Stimulated activated CD8-positive, alpha-beta memory T cell treated with anti-CD3 and anti-CD28 coated beads, Interleukin-4, amount 100 ng/mL, for 48 hours (primary cell): ENCODE measurements around the gene SHROOM3.

Source experiments
- DNase-seq: peaks from one replicate; pipeline ENCODE4 v3.0.0-alpha.2; 2020

SHROOM3 gene

GRCh38 chr4:76799718-76800117, 364.7 kb downstream of the SHROOM3 start:
- DNase-seq: no peak

GRCh38 chr4:76800902-76801301, 365.9 kb downstream of the SHROOM3 start:
- DNase-seq: no peak

GRCh38 chr4:76801621-76802235, 366.7 kb downstream of the SHROOM3 start:
- DNase-seq: no peak

GRCh38 chr4:76802236-76803021, 367.4 kb downstream of the SHROOM3 start:
- no peak for DNase-seq

GRCh38 chr4:76803522-76803921, 368.5 kb downstream of the SHROOM3 start:
- no peak for DNase-seq

- no peak for DNase-seq
These were observed 369.1 kb downstream of the SHROOM3 start for GRCh38 chr4:76804096-76804495.

GRCh38 chr4:76806346-76806745, 371.3 kb downstream of the SHROOM3 start:
- DNase-seq: no peak

- DNase-seq: no peak
These were observed 371.7 kb downstream of the SHROOM3 start for GRCh38 chr4:76806757-76807156.

GRCh38 chr4:76809594-76810305, 374.7 kb downstream of the SHROOM3 start:
- DNase-seq: no peak

- no peak for DNase-seq
These were observed 376.8 kb downstream of the SHROOM3 start for GRCh38 chr4:76811604-76812412.

- no peak for DNase-seq
These were observed 378.0 kb downstream of the SHROOM3 start for GRCh38 chr4:76813070-76813469.

GRCh38 chr4:76821641-76822040, 386.6 kb downstream of the SHROOM3 start:
- no peak for DNase-seq

- no peak for DNase-seq
These were observed 387.3 kb downstream of the SHROOM3 start for GRCh38 chr4:76822303-76822702.

- no peak for DNase-seq
These were observed 388.5 kb downstream of the SHROOM3 start for GRCh38 chr4:76823495-76823894.

GRCh38 chr4:76830612-76830963, 395.6 kb downstream of the SHROOM3 start:
- DNase-seq: no peak

- DNase-seq: no peak
These were observed 396.1 kb downstream of the SHROOM3 start for GRCh38 chr4:76830964-76831703.

- no peak for DNase-seq
These were observed 396.8 kb downstream of the SHROOM3 start for GRCh38 chr4:76831711-76832373.
